SKM-1 (cell line): ENCODE measurements around the gene MBD6.
"Not testable (repeated sequence)": the region's sequence is repeated elsewhere in the genome, so short reads cannot be mapped to it uniquely, and the experiment has no call there.

Experiments
- DNase-seq: peaks from one replicate; lab custom pipeline; 2025; ENCODE audit not compliant: unreplicated experiment; lab: John Stamatoyannopoulos, UW

MBD6 gene

GRCh38 chr12:57568838-57569237 is 46.2 kb downstream of the MBD6 start:
- DNase-seq = no peak

GRCh38 chr12:57569858-57570257 is 47.2 kb downstream of the MBD6 start:
- DNase-seq = no peak

GRCh38 chr12:57570438-57570837 is 47.8 kb downstream of the MBD6 start:
- DNase-seq = not testable (repeated sequence)

- no peak for DNase-seq
Measured at GRCh38 chr12:57571926-57572762, 49.5 kb downstream of the MBD6 start.

- no peak for DNase-seq
Measured at GRCh38 chr12:57574795-57575194, 52.2 kb downstream of the MBD6 start.

- DNase-seq = no peak
Measured at GRCh38 chr12:57575771-57576612, 53.4 kb downstream of the MBD6 start.

GRCh38 chr12:57576613-57577160 is 54.1 kb downstream of the MBD6 start:
- no peak for DNase-seq

- no peak for DNase-seq
Measured at GRCh38 chr12:57577981-57578758, 55.5 kb downstream of the MBD6 start.

- DNase-seq = no peak
Measured at GRCh38 chr12:57579011-57579410, 56.4 kb downstream of the MBD6 start.
